GM23248 (cell line): ENCODE results near the gene ZIC4. TPM values are rescaled to one million over a fixed set of nuclear protein-coding genes. Genes with fewer than 3 reads are reported as not detected.

Experiments used
- DNase-seq: peaks from one replicate; pipeline ENCODE4 v3.0.0-alpha.2; 2015
- H2AFZ ChIP-seq: fragments of 200-600 bp; sonication (generic); 2 replicates; pipeline ENCODE4 v1.6.1; 2016; ENCODE audit warnings: antibody characterized with exemption
- H3F3A ChIP-seq: fragments of 200-600 bp; sonication (generic); 2 replicates; pipeline ENCODE4 v1.6.1; 2016; ENCODE audit warnings: mild to moderate bottlenecking, antibody characterized with exemption, mixed run types; ENCODE audit not compliant: insufficient read depth
- H3K27ac ChIP-seq: fragments of 200-600 bp; sonication (generic); 2 replicates; pipeline ENCODE4 v1.5.1; 2016; ENCODE audit warnings: mild to moderate bottlenecking
- H3K27me3 ChIP-seq: fragments of 200-600 bp; sonication (generic); replicated peaks from 2 replicates; pipeline ENCODE4 v1.6.1; 2016; ENCODE audit warnings: mild to moderate bottlenecking; ENCODE audit not compliant: insufficient read depth
- H3K36me3 ChIP-seq: fragments of 200-600 bp; sonication (generic); 2 replicates; pipeline ENCODE4 v1.6.1; 2016; ENCODE audit warnings: low read depth, mild to moderate bottlenecking
- H3K4me1 ChIP-seq: fragments of 200-600 bp; sonication (generic); 2 replicates; pipeline ENCODE4 v1.6.1; 2016; ENCODE audit warnings: mild to moderate bottlenecking; ENCODE audit not compliant: insufficient read depth
- H3K4me2 ChIP-seq: fragments of 200-600 bp; sonication (generic); one replicate; pipeline ENCODE4 v1.6.1; 2016; ENCODE audit warnings: mild to moderate bottlenecking; ENCODE audit not compliant: unreplicated experiment
- H3K4me3 ChIP-seq: fragments of 200-600 bp; sonication (generic); 2 replicates; pipeline ENCODE4 v1.5.1; 2016; ENCODE audit warnings: mild to moderate bottlenecking
- H3K79me2 ChIP-seq: fragments of 200-600 bp; sonication (generic); 2 replicates; pipeline ENCODE4 v1.6.1; 2016; ENCODE audit warnings: mild to moderate bottlenecking; ENCODE audit not compliant: insufficient read depth
- H3K9ac ChIP-seq: fragments of 200-600 bp; sonication (generic); 2 replicates; pipeline ENCODE4 v1.6.1; 2016; ENCODE audit warnings: mild to moderate bottlenecking
- H3K9me2 ChIP-seq: fragments of 200-600 bp; sonication (generic); 2 replicates; pipeline ENCODE4 v1.6.1; 2016; ENCODE audit warnings: mixed run types, mild to moderate bottlenecking, moderate library complexity; ENCODE audit not compliant: insufficient read depth
- H3K9me3 ChIP-seq: fragments of 200-600 bp; sonication (generic); one replicate; pipeline ENCODE4 v1.6.1; 2017; ENCODE audit warnings: low read depth
- H4K20me1 ChIP-seq: fragments of 200-600 bp; sonication (generic); 2 replicates; pipeline ENCODE4 v1.6.0; 2016; ENCODE audit not compliant: insufficient read depth
- EZH2 ChIP-seq: fragments of 200-600 bp; sonication (generic); IDR thresholded peaks from 2 replicates; pipeline ENCODE4 v1.6.1; 2018; ENCODE audit warnings: antibody characterized with exemption, mild to moderate bottlenecking; ENCODE audit not compliant: insufficient read depth, poor library complexity, severe bottlenecking
- EZH2phosphoT487 ChIP-seq: fragments of 200-600 bp; sonication (generic); IDR thresholded peaks from 2 replicates; pipeline ENCODE4 v1.6.1; 2018; ENCODE audit warnings: antibody characterized with exemption, moderate library complexity, mild to moderate bottlenecking, low read depth; ENCODE audit not compliant: insufficient read depth
- WGBS, 2 experiments: methylation state at CpG; one replicate each; pipeline ENCODE4 v1.1.6; 2015 to 2017; ENCODE audit warnings: low lambda C conversion rate in 2 of 2, low coverage in 1 of 2; ENCODE audit errors: missing lambda C conversion rate in 2 of 2; 5-methylcytosine and 5-hydroxymethylcytosine counted together
- in situ Hi-C: fragments of 300-500 bp; cut with MboI; formaldehyde crosslinking; loops from 2 replicates; pipeline ENCODE4 v1.15.0; 2020
- polyA plus RNA-seq: library from polyadenylated mRNA; unstranded; fragments of >200 nt; fragmentation: Nextera tagmentation; extraction: Ambion mirVana; gene quantifications from 2 replicates; pipeline ENCODE4 v1.2.1, GENCODE V29; 2016
- total RNA-seq: library from RNA; depleted of rRNA; stranded (reverse); fragments of >200 nt; shearing (Covaris generic); gene quantifications from 2 replicates; pipeline ENCODE4 v1.2.3, GENCODE V29; 2014

ZIC4 gene
- total and polyA plus RNA-seq, 2 experiments from 2014 or later, result 4.3 to 7.0 TPM

DNA sequence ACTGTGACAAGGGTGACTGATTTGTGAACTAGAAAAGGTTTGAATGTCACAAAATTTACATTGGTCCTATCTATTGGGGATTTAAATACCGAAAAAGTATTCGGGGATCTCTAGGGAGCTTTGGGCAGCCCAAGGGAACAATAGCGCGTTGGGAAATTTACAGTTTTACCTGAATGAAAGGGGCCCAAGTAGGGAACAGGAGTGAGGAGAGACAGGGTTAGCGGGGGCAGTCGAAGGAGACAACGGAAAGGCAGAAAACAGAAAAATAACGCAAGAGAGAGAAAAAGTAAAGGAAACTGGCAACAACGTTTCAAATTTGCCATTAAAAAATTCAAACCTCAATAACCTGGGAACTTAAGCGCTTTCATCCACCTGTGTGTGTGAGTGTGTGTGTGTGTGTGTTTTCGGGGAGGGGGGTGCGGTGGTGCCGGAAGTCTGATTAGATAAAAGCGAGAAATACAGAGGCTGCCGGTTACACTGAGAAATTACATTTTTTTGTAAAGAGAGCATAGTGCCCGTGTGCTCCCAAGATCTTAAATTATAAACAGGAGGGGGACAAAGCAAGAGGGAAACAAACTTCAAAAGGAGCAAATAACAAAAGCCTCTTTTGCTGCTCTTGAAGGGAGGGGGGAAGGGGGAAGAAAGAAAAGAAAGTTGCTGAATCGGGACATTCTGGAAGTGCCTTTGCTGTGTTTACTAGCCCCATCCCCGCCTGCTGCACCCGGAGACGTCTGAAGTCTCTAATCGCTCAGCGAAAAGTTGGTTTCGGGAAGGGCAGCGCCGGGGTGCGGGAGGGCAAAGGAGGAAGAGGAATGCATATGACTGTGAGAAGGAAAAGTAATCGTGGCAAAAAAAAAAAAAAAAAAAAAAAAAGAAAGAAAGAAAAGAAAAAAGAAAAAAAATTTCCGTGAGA lies 2.1 kb upstream of the ZIC4 start:
- Histone ChIP-seq H3K4me1 (no peaks in the 10 kb centered on the region), H3K27me3 (no peaks in the 10 kb centered on the region), H3K36me3 (0 out of 2 replicates have a peak, but pooled peaks cover 1% of the 10 kb centered on the region), H4K20me1 (no peaks in the 10 kb centered on the region), H3F3A (peaks cover 16% of the 10 kb centered on the region; the same call in 1 of the 2 replicates), H3K4me3 (peak overlapping the region; percentile 92), H3K9ac (peak overlapping the region; percentile 94), H3K9me2 (no peaks in the 10 kb centered on the region), H3K27ac (peak overlapping the region; percentile 96), H3K9me3 (no peaks in the 10 kb centered on the region), H3K79me2 (peaks cover 76% of the 10 kb centered on the region), H3K4me2 (peak overlapping the region; percentile 98), H2AFZ (peak overlapping the region; percentile 77)
- TF ChIP-seq EZH2 (no peak), EZH2phosphoT487 (no peak)
- DNase-seq, result peak; percentile 74
- in situ Hi-C loops, result no loop called here
- 32 to 34% methylated on average over 27 to 28 of the region's 28 CpGs for WGBS, 2 experiments

- Histone ChIP-seq H3K9me2 (no peaks in the 10 kb centered on the region), H2AFZ (0 out of 2 replicates have a peak overlapping the region, but pooled peaks have one; percentile 77), H3K79me2 (peaks cover 76% of the 10 kb centered on the region), H3K4me3 (peak overlapping the region; percentile 92; the same call in 1 of the 2 replicates), H3K27ac (no peak overlapping the region), H3K9ac (no peak overlapping the region), H3K27me3 (no peaks in the 10 kb centered on the region), H3K36me3 (no peaks in the 10 kb centered on the region), H3K4me1 (no peaks in the 10 kb centered on the region), H4K20me1 (no peaks in the 10 kb centered on the region), H3K4me2 (no peak overlapping the region), H3F3A (peaks cover 16% of the 10 kb centered on the region; the same call in 1 of the 2 replicates), H3K9me3 (no peaks in the 10 kb centered on the region)
- in situ Hi-C loops, result no loop called here
- DNase-seq, result no peak
- no peak for TF ChIP-seq EZH2phosphoT487
- TF ChIP-seq EZH2, result no peak
- WGBS, 2 experiments, result 94% methylated on average over 26 to 27 of the region's 27 CpGs
Measured at GRCh38 chr3:147407498-147408187, 1.3 kb upstream of the ZIC4 start.

DNA sequence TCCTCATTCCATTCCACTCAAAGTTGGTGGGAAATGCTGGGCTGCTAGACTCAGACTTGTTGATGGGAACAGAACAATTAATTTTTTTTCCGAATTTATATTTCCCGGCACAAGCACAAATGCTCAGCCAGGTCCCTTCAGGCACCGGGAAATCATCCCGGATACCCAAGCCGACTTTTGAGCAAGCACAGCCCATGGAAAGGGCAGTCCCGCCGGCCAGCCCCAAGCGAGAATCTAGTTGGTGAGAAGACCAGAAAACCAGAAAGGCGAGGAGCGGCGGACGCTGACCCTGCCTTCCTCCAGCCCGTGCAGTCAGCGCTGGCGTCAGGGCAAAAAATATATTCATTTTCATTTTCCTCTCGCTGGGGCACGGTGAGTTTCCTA lies 763 bp upstream of the ZIC4 start:
- DNase-seq, result no peak
- Histone ChIP-seq H3K27me3 (no peaks in the 10 kb centered on the region), H3F3A (peaks cover 16% of the 10 kb centered on the region; the same call in 1 of the 2 replicates), H3K36me3 (no peaks in the 10 kb centered on the region), H3K27ac (no peak overlapping the region), H4K20me1 (no peaks in the 10 kb centered on the region), H3K9me3 (no peaks in the 10 kb centered on the region), H2AFZ (no peak overlapping the region), H3K4me1 (no peaks in the 10 kb centered on the region), H3K9ac (no peak overlapping the region), H3K4me2 (no peak overlapping the region), H3K9me2 (no peaks in the 10 kb centered on the region), H3K79me2 (peaks cover 76% of the 10 kb centered on the region), H3K4me3 (no peak overlapping the region)
- TF ChIP-seq EZH2phosphoT487 (no peak), EZH2 (no peak)
- 93 to 97% methylated on average over 15 to 17 of the region's 17 CpGs for WGBS, 2 experiments
- in situ Hi-C loops, result no loop called here

DNA sequence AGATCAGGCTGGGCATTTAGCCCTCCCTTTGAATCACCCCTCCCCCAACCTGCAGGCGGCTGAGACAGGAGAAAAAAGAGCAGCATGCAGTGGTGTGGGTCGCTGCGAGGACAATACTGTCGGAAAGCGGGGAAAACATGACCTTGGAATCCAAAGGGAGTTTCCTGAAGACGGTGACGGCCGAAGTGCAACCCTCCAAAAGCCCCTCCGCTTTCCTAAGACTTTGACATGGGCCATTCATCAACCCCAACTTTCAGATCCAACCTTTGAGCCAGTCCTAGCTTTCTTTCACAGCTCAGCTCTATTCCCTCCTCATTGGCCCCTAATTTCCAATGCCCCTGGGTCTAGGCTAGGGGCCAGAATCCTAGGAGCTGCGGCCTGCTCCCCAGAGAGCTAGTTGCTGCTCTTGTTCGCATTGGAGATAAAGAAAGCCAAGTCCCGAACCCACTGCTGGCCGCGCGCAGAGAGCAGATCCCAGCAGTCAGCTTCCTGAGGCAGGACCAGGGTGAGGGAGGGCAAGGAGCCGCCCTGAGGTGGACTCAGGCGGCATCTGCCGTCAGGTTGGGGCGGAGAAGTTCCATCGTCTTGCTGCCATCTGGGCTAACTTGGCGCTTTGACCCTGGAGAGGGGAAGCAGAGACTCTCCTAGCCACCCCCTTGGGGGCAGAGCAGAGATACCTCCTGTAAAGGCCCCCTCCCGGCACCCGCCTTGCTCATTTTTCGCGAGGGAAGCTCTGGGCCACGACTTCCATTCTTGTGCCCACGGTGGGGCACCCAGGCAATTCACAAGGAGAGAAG lies 914 bp downstream of the ZIC4 start:
- WGBS, 2 experiments, result 92 to 94% methylated on average over 26 to 27 of the region's 27 CpGs
- no peak for DNase-seq
- no peaks in the 10 kb centered on the region for H4K20me1 ChIP-seq
- H3K79me2 ChIP-seq, result peaks cover 81% of the 10 kb centered on the region
- no peak for TF ChIP-seq EZH2phosphoT487
- no peak for TF ChIP-seq EZH2
- H3K4me3 ChIP-seq, result no peak overlapping the region
- H3K27me3 ChIP-seq, result no peaks in the 10 kb centered on the region
- no peaks in the 10 kb centered on the region for H3K9me2 ChIP-seq
- H3K27ac ChIP-seq, result no peak overlapping the region
- peaks cover 7% of the 10 kb centered on the region; the same call in 1 of the 2 replicates for H3F3A ChIP-seq
- no peak overlapping the region for H3K9ac ChIP-seq
- in situ Hi-C loops, result no loop called here
- H3K4me2 ChIP-seq, result no peak overlapping the region
- H3K9me3 ChIP-seq, result no peaks in the 10 kb centered on the region
- no peaks in the 10 kb centered on the region for H3K36me3 ChIP-seq
- no peak overlapping the region for H2AFZ ChIP-seq
- H3K4me1 ChIP-seq, result no peaks in the 10 kb centered on the region
